Measurements from ENCODE around the gene FEV. TPM values are rescaled to one million over a fixed set of nuclear protein-coding genes. Genes with fewer than 3 reads are reported as not detected.
A peak's percentile ranks its signal among the peaks of the same experiment; 100 is the strongest.

The FEV gene
- polyA plus RNA-seq, 3 donors, result not detected

GRCh38 chr2:218999881-219000568 lies 15.0 kb upstream of the FEV start:
- Mint-ChIP-seq H3K36me3 (peaks cover 0 to 4% of the 10 kb centered on the region in 2 donors), H3K27ac (peak overlapping the region in 1 of 7 donors; percentile 56), H3K4me1 (peaks cover 13% of the 10 kb centered on the region), H3K27me3 (ENCODE audit: low read depth in 3 of 3) (peaks cover 83 to 95% (median 95%) of the 10 kb centered on the region in 3 donors), H3K4me3 (peak overlapping the region in 1 of 2 donors; percentile 58), H3K9me3 (peaks cover 0 to 16% (median 5%) of the 10 kb centered on the region in 7 donors)
- WGBS (ENCODE audit: insufficient coverage), result 11% methylated on average over 5 of the region's 9 CpGs
- H3K4me3 ChIP-seq (replicated peaks in 1 of 3; ENCODE audit: low read depth in 2 of 3, low read length in 3 of 3), result no peak overlapping the region
- H3K27me3 ChIP-seq (ENCODE audit: control insufficient read depth in 2 of 2, insufficient read depth in 2 of 2, low read length in 2 of 2), result peaks cover 55 to 94% of the 10 kb centered on the region in 2 donors
- intact Hi-C loops (cut with micrococcal nuclease), result loop anchor here in 1 of 2 donors (10.0 kb wide), 1 partner anchor 155 kb away; no protein-coding TSS in a partner anchor
- no peak for TF ChIP-seq CTCF (IDR thresholded peaks at IDR 0.05)
- H3K9me3 ChIP-seq (replicated peaks in 1 of 2; ENCODE audit: control insufficient read depth in 1 of 2, insufficient read depth in 1 of 2, low read length in 2 of 2), result peaks cover 0 to 31% of the 10 kb centered on the region in 2 donors
- no peak overlapping the region for H3K27ac ChIP-seq (ENCODE audit: low read depth in 1 of 2, low read length in 2 of 2)
- no peak for DNase-seq
- H3K36me3 ChIP-seq (replicated peaks in 1 of 2; ENCODE audit: control insufficient read depth in 1 of 2, insufficient read depth in 2 of 2, low read length in 2 of 2), result no peaks in the 10 kb centered on the region
- no peak overlapping the region for H3K9ac ChIP-seq (ENCODE audit: insufficient read depth, low read length, poor library complexity, severe bottlenecking)
- H3K79me2 ChIP-seq (ENCODE audit: insufficient read depth, low read length), result no peaks in the 10 kb centered on the region
- no peaks in the 10 kb centered on the region for H4K20me1 ChIP-seq (ENCODE audit: insufficient read depth, low read length)
- H3K4me1 ChIP-seq (ENCODE audit: control insufficient read depth in 1 of 2, insufficient read depth in 2 of 2, low read length in 2 of 2), result peaks cover 3 to 5% of the 10 kb centered on the region in 2 donors
- no peak overlapping the region for H2AFZ ChIP-seq (ENCODE audit: insufficient read depth, low read depth, low read length, poor library complexity, severe bottlenecking)
- H3K4me2 ChIP-seq (replicated peaks; ENCODE audit: extremely low read depth, low read length, poor library complexity, severe bottlenecking), result no peak overlapping the region

- H3K4me3 Mint-ChIP-seq, result peak overlapping the region in 1 of 2 donors; percentile 58
- 58% methylated on average over 4 of the region's 10 CpGs for WGBS (ENCODE audit: insufficient coverage)
- H3K27me3 Mint-ChIP-seq (ENCODE audit: low read depth in 3 of 3), result peaks cover 85 to 97% (median 96%) of the 10 kb centered on the region in 3 donors
- no peaks in the 10 kb centered on the region for H4K20me1 ChIP-seq (ENCODE audit: insufficient read depth, low read length)
- no peak overlapping the region for H3K4me2 ChIP-seq (replicated peaks; ENCODE audit: extremely low read depth, low read length, poor library complexity, severe bottlenecking)
- no peak overlapping the region for H3K4me3 ChIP-seq (replicated peaks in 1 of 3; ENCODE audit: low read depth in 2 of 3, low read length in 3 of 3)
- peaks cover 13% of the 10 kb centered on the region for H3K4me1 Mint-ChIP-seq
- H3K9me3 ChIP-seq (replicated peaks in 1 of 2; ENCODE audit: control insufficient read depth in 1 of 2, insufficient read depth in 1 of 2, low read length in 2 of 2), result peaks cover 0 to 33% of the 10 kb centered on the region in 2 donors
- H3K4me1 ChIP-seq (ENCODE audit: control insufficient read depth in 1 of 2, insufficient read depth in 2 of 2, low read length in 2 of 2), result peaks cover 3 to 5% of the 10 kb centered on the region in 2 donors
- H3K79me2 ChIP-seq (ENCODE audit: insufficient read depth, low read length), result no peaks in the 10 kb centered on the region
- H3K9me3 Mint-ChIP-seq, result peaks cover 0 to 21% (median 5%) of the 10 kb centered on the region in 7 donors
- peak overlapping the region in 1 of 7 donors; percentile 56 for H3K27ac Mint-ChIP-seq
- H3K27me3 ChIP-seq (ENCODE audit: control insufficient read depth in 2 of 2, insufficient read depth in 2 of 2, low read length in 2 of 2), result peaks cover 58 to 95% of the 10 kb centered on the region in 2 donors
- H3K36me3 Mint-ChIP-seq, result peaks cover 0 to 4% of the 10 kb centered on the region in 2 donors
- DNase-seq, result no peak
- H2AFZ ChIP-seq (ENCODE audit: insufficient read depth, low read depth, low read length, poor library complexity, severe bottlenecking), result no peak overlapping the region
- no peak overlapping the region for H3K27ac ChIP-seq (ENCODE audit: low read depth in 1 of 2, low read length in 2 of 2)
- no peak overlapping the region for H3K9ac ChIP-seq (ENCODE audit: insufficient read depth, low read length, poor library complexity, severe bottlenecking)
- no peaks in the 10 kb centered on the region for H3K36me3 ChIP-seq (replicated peaks in 1 of 2; ENCODE audit: control insufficient read depth in 1 of 2, insufficient read depth in 2 of 2, low read length in 2 of 2)
- intact Hi-C loops (cut with micrococcal nuclease), result loop anchor here in 1 of 2 donors (10.0 kb wide), 1 partner anchor 156 kb away; no protein-coding TSS in a partner anchor
- no peak for TF ChIP-seq CTCF (IDR thresholded peaks at IDR 0.05)
Measured at GRCh38 chr2:218999021-218999880, 14.3 kb upstream of the FEV start.
